MV-4-11 (cell line): Measurements from ENCODE around the gene LCN15.
"Not testable (repeated sequence)": the region's sequence is repeated elsewhere in the genome, so short reads cannot be mapped to it uniquely, and the experiment has no call there.

Source experiments
- DNase-seq: peaks from one replicate; lab custom pipeline; 2025; lab: John Stamatoyannopoulos, UW

LCN15 gene

DNA sequence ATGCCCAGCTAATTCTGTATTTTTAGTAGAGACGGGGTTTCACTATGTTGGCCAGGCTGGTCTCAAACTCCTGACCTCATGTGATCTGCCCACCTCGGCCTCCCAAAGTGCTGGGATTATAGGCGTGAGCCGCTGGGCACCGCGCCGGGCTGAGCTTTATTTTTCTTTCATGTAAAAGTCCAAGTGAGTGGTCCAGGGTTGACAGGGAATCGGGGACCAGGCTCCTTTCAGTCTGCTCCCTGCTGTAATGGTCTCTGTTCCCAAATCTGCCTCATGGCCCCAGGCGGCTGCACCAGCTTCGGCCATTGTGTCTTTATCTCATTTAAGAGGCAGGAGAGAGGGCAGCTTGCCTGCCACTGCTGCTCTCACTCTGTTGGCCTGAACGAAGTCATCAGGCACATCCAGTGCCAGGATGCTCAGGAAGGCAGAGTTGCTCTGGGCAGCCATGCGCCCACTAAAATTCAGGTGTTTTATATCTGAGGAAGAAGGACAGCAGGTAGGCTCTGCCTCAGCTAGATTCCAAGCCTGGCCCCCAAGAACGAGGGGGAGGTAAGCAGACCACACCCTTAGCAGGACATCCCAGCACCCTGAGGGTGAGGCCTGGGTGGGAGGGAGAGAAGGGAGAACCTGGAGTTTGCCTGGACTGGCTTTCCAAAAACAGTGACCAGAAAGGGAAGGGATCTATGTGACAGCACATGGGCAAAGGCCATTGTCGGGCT, 30.1 kb upstream of the LCN15 start:
- DNase-seq = no peak

DNA sequence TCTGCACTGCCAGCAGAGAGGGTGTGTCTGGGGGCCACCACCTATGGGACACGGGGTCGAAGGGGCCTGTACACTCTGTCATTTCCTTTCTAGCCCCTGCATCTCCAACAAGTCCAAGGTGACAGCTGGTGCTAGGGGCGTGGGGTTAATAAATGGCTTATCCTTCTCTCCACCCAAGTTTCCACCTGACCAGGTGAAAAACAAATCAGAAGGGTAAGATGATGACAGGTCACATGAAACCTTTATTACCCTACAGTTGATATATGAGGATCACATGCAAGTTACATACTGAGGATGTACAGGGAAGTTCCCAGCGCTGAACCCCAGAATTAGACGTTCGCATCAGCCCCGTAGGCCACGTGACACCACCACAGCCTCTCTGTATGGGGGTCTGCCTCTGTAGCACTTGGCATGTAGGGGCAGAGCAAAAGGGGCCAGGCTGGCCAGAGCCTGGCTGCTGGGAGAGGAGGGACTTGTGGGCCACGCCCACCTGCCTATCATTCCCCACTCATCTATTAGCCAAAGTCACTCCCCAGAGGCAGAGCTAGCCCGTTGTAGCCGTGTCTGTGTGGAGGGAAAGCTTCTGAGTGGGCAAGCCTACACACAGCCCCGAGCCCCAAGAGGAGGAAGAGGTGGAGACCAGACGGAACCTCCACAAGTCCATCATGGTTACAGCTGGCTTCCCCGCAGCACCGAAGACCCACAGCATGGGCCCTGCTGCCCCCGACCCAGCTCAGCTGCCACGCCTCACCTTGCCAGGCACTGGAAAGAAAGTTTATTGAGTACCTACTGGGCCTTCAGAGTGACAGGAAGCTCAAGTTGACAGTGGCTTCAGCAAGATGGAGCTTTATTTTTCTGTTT, 29.0 kb upstream of the LCN15 start:
- no peak for DNase-seq

DNA sequence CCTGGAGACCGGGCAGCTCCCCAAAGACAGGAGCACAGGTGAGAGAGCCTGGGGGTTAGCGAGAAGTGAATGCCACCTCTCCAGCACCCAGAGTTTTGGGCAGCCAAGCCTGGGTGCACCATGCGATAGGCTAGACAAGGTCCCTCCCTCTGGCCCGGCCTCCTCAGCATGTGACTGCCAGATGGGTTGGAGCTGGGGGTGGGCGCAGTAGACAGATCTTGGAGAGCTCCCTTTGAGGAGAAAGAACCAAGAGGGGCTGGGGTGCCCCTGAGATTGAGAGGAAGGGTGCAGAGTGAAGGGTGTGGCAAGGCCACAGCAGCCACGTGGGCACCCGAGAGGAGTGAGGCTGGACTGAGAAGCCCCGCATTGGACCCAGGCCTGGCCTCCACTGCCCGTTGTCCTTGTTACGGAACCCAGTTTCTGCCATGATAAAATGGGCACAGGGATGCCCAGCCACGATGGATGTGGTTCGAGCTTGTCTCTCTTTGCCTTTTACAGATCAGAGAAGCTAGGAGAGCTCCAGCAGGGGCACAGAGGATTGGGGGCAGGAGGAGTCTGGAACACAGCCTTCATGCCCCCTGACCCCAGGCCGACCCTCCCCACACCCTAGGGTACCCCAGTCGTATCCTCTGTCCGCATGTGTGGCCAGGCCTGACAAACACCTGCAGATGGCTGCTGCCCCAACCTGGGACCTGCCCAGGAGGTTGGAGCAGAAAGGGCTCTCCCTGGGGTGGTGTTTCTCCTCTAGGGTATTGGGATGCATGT, 28.2 kb upstream of the LCN15 start:
- DNase-seq = no peak

DNA sequence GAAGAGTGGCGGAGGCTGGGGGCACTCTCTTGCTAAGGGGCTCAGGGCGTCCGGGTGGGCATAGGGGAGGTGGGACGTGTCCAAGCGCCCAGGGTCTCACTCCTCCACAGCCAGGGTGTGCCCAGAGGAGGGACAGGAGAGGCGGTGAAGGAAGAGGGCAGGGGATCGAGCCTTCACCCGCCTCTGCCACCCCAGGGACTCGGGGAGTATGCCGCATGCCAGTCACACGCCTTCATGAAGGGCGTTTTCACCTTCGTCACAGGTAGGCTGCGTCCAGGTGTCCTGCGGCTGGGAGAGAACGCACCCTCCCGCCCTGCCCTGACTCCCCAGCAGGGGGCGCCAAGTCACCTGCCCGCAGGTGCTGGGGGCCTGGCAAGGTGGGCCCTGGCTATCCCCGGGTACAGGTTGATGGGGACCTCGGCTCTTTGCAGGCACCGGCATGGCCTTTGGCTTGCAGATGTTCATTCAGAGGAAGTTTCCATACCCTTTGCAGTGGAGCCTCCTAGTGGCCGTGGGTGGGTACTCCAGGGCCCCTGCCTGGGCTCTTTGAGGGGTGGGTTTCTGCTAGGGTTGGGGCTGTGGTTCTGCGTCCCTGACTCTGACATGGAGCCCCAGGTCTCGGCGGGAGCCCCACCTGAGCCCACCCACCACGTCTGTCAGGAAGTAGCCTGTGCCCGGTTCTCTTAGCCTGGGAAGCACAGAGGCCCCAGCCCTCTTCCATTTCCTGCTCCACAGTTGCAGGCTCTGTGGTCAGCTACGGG, 27.4 kb upstream of the LCN15 start:
- DNase-seq = peak; percentile 53

DNA sequence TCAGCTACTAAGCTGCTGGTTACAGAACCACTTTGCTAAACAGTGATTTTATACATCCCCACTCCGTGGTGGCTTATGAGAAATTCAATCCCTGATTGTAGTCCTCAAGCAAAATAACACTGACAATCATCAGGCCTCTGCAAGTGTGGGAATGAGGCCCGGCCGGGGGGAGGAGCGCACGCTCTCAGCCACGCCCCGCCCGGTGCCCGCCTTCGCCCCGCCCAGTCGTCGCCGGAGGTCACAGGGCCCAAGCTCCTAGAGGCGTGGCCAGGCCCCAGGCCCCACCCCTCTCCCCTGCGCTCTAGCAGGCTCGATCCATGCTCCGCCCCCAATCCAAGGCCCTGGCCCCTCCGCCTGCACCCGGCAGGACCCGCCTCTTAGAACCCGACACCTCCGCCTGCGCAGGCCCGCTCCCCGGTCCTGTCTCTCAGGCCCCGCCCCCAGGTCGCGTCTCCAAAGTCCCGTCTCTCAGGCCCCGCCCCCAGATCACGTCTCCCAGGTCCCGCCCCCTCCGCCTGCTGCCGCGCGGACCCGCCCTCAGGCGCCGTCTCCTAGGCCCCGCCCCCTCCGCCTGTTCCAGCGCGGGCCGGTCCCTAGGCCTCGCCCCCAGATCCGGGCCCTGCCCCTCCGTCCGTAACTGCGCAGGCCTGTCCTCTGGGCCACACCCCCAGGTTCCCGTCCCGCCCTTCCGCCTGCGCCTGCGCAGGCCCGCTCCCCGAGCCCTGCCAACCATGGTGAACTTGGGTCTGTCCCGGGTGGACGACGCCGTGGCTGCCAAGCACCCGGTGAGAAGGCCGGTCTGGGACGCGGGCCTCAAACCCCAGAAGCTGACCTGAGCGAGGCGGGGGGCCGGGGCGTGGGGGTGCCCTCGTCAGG, 26.6 kb upstream of the LCN15 start, which contains the start of gene TMEM141:
Gene TMEM141 (plus strand): TSS at position 705 of the 876 bp plus-strand sequence. CDS start 27 bp downstream, at position 732.
- peak; percentile 99 for DNase-seq

DNA sequence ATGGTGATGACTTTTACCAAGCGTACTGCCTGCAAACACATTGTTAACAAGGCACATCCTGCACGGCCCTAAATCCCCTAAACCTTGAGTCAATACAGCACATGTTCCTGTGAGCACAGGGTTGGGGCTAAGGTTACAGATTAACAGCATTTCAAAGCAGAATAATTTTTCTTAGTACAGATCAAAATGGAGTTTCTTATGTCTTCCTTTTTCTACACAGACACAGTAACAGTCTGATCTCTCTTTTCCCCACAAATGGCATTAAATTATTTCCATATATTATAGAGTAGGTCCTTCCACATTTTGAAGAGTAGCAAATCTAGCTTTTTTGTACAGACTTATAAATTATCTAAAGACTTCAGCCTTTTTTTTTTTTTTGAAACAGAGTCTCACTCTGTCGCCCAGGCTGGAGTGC, 25.2 kb upstream of the LCN15 start:
- DNase-seq = no peak

DNA sequence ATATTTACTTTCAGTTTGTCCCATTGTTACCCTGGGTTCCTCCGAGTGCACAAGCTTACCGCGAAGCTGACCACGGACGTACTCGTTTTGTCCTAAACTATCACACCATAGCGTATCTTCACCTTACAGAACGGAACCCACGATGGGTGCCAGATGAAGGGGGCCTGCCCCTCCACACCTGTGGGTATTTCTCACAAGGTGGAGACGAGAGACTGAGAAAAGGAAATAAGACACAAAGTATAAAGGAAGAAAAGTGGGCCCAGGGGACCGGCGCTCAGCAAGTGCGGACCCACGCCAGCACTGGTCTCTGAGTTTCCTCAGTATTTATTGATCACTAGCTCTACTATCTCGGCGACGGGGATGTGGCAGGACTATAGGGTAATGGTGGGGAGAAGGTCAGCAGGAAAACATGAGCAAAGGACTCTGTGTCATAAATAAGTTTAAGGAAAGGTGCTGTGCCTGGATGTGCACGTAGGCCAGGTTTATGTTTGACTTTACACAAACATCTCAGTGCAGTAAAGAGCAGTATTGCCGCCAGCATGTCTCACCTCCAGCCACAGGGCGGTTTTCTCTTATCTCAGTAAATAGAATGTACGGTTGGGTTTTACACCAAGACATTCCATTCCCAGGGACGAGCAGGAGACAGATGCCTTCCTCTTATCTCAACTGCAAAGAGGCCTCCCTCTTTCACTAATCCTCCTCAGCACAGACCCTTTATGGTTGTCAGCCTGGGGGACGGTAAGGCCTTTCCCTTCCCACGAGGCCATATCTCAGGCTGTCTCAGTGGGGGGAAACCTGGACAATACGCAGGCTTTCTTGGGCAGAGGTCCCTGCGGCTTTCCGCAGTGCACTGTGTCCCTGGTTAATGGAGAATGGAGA, 24.6 kb upstream of the LCN15 start:
- not testable (repeated sequence) for DNase-seq

DNA sequence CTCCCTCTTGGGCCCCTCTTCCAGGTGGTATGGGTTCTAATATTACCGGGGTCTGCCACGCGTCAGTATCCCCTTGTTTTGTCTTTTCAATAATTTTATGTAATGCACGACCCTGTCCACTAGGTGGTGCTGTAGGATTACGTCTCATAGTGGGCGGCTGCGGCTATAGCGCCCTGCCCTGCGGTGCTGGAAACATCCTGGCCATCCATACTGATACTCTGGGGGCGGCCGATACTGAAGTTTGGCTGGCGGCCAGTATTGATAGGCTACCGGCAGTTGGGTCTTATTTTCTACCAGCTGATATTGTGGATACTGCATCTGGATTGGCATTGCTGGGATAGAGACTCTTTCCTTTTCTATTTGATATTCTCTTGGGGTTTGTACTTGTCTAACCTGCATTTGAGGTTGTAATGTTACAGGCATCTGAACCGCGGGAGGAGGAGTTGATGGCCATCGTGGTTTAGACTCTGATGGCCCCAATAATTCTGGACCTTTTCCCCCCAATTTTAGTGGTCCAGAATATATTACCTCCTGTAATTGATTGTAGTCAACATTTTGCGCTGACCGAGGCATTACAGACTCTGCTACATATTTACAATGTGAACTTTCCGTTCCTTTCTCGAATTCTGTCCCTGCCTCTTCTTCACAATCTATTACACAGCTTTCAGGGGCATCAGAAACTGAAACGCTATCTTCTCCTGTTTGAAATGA, 23.5 kb upstream of the LCN15 start:
- peak; percentile 61 for DNase-seq

DNA sequence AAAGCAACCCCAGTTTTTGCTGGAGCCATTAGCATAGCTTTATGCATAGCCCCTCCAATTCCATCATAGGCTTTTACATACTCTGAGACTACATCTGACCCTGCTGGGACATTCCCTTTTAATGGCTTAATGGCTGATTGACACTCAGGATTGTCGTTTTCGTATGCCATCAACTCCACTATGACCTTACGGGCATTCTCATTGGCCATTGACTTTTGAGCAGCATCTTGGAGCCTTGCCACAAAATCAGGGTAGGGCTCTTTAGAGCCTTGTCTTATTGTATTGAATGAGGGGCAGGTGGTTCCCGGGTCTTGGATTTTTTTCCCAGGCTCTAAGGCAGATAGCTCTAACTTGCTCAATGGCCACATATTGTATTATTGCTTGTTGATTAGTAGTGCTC, 22.7 kb upstream of the LCN15 start:
- not testable (repeated sequence) for DNase-seq

DNA sequence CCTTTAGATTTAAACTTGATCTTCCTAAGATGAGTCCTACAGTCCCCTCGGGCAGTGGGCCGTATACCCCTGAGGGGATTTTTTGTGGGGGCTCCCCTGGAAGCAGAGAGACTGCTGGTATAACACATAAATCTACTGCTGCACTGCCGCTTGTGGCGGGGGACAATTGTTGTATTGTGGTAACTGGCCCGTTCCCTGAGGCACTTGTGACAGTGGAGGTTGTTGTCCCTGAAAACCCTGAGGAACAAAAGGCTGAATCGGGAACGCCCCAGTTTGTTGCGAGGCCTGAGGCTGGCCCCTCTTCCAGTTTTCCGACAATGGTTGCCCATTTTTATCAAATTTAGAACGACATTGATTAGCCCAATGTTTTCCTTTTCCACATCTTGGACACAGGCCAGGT, 22.1 kb upstream of the LCN15 start:
- DNase-seq = no peak

DNA sequence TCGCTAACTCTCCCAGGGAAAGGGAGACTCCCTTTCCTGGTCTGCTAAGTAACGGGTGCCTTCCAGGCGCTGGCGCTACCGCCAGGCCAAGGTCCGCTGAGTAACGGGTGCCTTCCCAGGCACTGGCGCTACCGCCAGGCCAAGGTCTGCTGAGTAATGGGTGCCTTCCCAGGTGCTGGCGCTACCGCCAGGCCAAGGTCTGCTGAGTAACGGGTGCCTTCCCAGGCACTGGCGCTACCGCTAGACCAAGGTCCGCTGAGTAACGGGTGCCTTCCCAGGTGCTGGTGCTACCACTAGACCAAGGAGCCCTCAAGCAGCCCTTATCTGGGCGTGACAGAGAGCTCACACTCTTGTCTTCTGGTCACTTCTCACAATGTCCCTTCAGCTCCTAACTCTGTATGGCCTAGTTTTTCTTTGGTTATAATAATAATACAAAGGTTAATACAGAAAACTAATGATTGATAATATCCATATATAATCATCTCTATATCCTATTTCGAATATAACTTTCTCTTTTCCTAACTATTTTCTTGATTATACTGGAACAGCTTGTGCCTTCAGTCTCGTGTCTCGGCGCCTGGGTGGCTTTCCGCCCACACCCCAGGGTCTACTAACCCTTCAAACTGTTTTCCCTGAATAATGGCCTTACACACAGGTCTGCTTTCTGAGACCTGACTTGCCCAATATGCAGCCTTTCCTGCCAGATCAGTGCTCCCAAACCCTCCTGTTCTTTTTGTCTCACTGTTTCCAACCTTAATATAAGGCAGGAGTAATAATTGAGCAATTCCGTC, 21.4 kb upstream of the LCN15 start:
- not testable (repeated sequence) for DNase-seq

DNA sequence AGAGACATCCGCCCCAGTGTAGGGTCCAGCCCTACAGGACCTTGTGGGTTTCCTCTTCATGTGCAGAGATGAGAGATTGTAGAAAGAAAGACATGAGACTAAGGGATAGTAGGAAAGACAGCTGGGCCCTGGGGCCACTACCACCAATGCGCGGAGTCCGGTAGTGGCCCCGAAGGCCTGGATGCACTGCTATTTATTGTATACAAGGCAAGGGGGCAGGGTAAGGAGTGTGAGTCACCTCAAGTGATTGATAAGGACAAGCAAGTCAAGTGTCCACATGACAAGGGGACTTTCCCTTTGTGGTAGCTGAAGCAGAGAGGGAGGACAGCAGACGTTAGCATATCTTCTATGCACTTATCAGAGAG, 20.7 kb upstream of the LCN15 start:
- no peak for DNase-seq

DNA sequence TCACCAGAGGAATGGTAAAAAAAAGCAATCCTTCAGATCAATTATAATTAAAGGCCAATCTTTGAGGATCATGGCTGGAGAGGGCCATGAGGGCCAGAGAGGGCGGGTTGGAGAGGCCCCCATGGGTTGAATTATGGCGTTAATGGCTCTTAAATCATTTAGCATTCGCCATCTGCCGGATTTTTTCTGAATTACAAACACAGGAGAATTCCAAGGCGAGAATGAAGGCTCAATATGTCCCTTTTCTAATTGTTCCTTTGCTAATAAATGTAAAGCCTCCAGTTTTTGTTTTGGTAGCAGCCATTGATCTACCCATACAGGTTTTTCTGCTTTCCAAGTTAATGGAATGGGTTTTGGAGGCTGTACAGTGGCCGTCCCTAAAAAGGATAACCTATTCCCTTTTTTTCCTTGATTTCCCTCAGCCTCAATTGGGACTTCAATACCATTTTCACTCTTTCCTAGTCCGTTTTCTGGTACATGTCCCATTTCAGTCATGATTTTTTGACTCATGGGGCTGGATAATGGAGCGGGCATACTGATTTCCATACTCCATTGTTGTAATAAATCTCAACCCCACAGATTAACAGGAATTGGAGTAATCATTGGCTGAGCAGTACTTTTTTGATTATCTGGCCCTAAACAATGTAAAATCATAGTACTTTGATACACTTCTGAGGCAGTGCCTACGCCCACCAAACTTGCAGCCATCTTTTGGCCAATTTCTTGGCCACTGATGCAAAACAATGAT, 20.1 kb upstream of the LCN15 start:
- peak; percentile 13 for DNase-seq

DNA sequence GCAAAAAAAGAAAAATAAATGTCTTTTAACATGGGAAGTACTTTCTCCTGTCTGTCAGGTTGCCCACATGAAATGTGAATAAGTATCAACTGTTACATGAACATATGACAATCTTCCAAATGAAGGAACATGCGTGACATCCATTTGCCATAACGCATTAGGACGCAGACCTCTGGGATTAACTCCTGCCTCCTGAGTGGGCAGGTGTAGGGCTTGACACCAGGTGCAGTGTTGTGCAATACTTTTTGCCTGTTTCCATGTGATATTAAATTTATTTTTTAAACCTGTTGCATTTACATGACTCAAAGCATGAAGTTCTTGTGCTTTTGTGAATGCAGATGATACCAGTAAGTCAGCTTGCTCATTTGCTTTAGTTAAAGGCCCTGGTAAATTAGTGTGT, 18.1 kb upstream of the LCN15 start:
- DNase-seq = no peak

DNA sequence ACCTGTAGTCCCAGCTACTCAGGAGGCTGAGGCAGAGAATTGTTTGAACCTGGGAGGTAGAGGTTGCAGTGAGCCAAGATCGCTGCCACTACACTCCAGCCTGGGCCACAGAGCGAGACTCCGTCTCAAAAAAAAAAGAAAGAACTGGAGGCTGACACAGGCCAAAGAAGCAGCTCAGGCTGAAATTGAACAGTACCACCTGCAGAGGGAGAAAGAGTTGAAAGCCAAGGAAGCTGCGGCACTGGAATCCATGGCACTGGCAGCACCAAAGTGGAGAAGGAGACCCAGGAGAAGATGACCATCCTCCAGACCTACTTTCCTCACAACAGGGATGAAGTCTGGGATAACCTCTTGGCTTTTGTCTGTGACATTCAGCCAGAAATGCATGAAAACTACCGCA, 15.5 kb upstream of the LCN15 start:
- DNase-seq = no peak

DNA sequence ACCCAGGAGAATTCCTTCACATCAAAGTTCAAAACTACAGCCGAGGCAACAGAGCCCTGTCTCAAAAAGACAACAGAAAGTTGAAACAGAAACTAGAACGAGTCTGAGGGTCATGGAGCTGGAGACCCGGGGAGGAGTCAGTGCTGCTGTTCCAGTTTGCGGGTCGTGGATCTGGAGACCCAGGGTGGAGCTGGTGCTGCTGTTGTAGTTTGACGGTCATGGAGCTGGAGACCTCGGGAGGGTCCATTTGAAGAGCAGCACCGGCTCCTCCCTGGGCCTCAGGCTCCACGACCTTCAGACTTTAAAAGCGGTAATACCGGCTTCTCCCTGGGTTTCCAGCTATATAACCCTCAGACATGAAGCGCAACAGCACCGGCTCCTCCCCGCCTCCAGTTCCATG, 13.0 kb upstream of the LCN15 start:
- DNase-seq = no peak

DNA sequence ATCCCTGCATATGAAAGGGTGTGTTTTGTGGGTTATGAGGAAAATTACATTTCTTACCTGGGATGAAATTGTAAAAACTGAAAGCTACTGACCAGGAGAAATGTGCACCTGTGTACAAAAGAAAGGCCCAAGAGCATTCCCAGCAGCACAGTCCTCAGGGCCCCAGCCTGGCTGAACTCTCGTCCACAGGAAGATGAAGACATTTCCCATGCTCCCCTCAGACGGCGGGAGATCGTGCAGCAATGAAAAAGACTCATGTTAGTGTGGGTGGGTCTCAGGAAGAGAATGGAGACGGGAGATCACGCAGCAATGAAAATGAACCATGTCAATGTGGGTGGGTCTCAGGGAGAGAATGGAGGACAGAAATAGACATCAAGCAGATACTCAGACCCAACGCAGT, 12.6 kb upstream of the LCN15 start:
- DNase-seq = no peak

DNA sequence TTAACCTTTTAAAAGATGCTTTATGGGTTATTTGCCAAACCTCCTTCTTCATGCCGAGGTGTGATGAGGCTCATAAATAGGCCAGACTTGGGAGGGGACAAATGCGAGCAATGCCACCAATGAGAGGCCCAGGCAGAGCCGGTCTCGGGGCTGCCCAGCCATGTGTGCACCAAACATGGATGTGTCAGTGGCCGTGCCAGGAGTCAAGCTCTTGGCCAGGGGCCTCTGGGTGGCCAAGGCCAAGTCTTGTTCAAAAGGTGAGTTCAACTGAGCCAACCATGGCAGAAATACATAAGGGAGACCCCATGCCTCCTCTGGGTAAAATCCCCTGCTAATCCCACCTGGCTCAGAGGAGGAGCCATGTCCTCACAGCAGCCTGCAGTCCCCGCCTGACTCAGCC, 10.9 kb upstream of the LCN15 start:
- DNase-seq = no peak
